Epithelial cell of esophagus (primary cell): Measurements from ENCODE around the gene HDGFL3.
"Not testable (repeated sequence)": the region's sequence is repeated elsewhere in the genome, so short reads cannot be mapped to it uniquely, and the experiment has no call there.

Experiments used
- DNase-seq: peaks from one replicate; pipeline ENCODE4 v3.0.0; 2010; ENCODE audit warnings: low read depth
- H3K4me3 ChIP-seq: 2 replicates; pipeline ENCODE4 v1.5.1; 2011; ENCODE audit warnings: mild to moderate bottlenecking, low read length, control low read depth
- TF ChIP-seq, protein P1 (sequence below): IDR thresholded peaks from 2 replicates; pipeline ENCODE4 v1.5.1; 2011; ENCODE audit warnings: low read depth, mild to moderate bottlenecking, low read length, control low read depth, inconsistent platforms; ENCODE audit not compliant: insufficient read depth; ENCODE audit errors: missing control alignments

HDGFL3 gene

DNA sequence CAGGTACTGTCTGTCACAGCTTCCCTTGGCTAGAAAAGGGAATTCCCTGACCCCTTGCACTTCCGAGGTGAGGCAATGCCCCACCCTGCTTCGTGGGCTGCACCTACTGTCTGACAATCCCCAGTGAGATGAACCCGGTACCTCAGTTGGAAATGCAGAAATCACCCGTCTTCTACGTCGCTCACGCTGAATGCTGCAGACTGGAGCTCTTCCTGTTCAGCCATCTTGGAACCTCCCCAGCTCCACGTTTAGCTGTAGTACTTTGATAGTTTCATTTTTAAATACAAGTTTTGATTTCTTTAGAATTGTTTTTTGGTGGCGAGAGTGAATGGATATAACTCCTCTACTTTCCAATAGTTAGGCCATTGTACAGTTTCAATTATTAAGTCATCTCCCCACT is 17.8 kb upstream of the HDGFL3 start:
- TF ChIP-seq, protein P1, sequence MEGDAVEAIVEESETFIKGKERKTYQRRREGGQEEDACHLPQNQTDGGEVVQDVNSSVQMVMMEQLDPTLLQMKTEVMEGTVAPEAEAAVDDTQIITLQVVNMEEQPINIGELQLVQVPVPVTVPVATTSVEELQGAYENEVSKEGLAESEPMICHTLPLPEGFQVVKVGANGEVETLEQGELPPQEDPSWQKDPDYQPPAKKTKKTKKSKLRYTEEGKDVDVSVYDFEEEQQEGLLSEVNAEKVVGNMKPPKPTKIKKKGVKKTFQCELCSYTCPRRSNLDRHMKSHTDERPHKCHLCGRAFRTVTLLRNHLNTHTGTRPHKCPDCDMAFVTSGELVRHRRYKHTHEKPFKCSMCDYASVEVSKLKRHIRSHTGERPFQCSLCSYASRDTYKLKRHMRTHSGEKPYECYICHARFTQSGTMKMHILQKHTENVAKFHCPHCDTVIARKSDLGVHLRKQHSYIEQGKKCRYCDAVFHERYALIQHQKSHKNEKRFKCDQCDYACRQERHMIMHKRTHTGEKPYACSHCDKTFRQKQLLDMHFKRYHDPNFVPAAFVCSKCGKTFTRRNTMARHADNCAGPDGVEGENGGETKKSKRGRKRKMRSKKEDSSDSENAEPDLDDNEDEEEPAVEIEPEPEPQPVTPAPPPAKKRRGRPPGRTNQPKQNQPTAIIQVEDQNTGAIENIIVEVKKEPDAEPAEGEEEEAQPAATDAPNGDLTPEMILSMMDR: no peak
- H3K4me3 ChIP-seq: no peak overlapping the region
- DNase-seq: no peak

- DNase-seq, H3K4me3 ChIP-seq: not testable (repeated sequence)
Observed at GRCh38 chr15:83221781-83222180, 14.2 kb upstream of the HDGFL3 start.

GRCh38 chr15:83219026-83219425 is 11.4 kb upstream of the HDGFL3 start:
- DNase-seq: no peak
- no peak overlapping the region for H3K4me3 ChIP-seq
- TF ChIP-seq, protein P1: no peak

DNA sequence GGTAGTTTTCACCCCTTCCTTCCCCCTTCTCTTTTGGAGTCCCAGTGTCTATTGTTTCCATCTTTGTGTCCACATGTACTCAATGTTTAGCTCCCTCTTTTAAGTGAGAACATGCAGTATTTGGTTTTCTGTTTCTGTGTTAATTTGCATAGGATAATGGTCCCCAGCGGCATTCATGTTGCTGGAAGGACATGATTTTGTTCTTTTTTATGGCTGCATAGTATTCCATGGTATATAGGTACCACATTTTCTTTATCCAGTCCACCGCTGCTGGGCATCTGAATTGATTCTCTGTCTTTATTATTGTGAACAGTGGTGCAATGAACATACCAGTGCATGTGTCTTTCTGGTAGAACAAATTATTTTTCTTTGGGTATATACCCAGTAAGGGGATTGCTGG is 7.7 kb upstream of the HDGFL3 start:
- TF ChIP-seq, protein P1: no peak
- H3K4me3 ChIP-seq: no peak overlapping the region
- no peak for DNase-seq

DNA sequence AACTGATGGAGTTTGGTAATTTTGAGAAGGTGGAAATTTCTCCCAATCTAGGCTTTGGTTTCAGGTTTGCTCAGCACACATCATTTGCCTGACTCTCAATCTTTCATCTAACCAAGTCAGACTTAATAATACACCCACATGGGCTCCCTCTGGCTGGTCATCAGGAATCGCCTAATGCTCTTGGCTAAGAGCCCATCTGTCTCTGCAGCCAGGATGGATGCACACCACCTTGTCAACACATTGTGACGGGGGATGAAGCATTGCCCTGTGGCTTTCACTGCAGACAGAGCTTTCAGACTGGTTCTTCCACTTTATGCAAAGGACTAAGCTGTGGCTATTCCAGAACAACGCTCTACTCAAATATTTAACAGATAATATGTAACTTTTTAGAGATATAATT is 3.0 kb upstream of the HDGFL3 start:
- TF ChIP-seq, protein P1: no peak
- H3K4me3 ChIP-seq: no peak overlapping the region
- peak; percentile 96 for DNase-seq

- TF ChIP-seq, protein P1: no peak
- no peak for DNase-seq
- H3K4me3 ChIP-seq: no peak overlapping the region
Observed at GRCh38 chr15:83209333-83209732, 1.7 kb upstream of the HDGFL3 start.

GRCh38 chr15:83208367-83208661 is 691 bp upstream of the HDGFL3 start:
- no peak for DNase-seq
- H3K4me3 ChIP-seq: peak overlapping the region; percentile 69
- TF ChIP-seq, protein P1: no peak
